Brain pericyte (primary cell): ENCODE measurements around the gene SYDE1.

Experiments used
- DNase-seq: peaks from one replicate; pipeline ENCODE4 v3.0.0-alpha.2; 2012; ENCODE audit warnings: low read depth, low spot score

The SYDE1 gene

GRCh38 chr19:15125232-15126067, 18.2 kb downstream of the SYDE1 start:
- peak; percentile 91 for DNase-seq

- no peak for DNase-seq
Measured at GRCh38 chr19:15126131-15126910, 19.1 kb downstream of the SYDE1 start.

GRCh38 chr19:15128162-15128770, 21.1 kb downstream of the SYDE1 start:
- DNase-seq, result no peak

GRCh38 chr19:15129856-15130585, 22.8 kb downstream of the SYDE1 start:
- no peak for DNase-seq

- no peak for DNase-seq
Measured at GRCh38 chr19:15136234-15136954, 29.2 kb downstream of the SYDE1 start.

- no peak for DNase-seq
Measured at GRCh38 chr19:15137777-15138176, 30.6 kb downstream of the SYDE1 start.

GRCh38 chr19:15138427-15138826, 31.2 kb downstream of the SYDE1 start:
- DNase-seq, result no peak

GRCh38 chr19:15141143-15141542, 33.9 kb downstream of the SYDE1 start:
- no peak for DNase-seq

GRCh38 chr19:15142313-15142712, 35.1 kb downstream of the SYDE1 start:
- DNase-seq, result no peak

GRCh38 chr19:15144046-15144646, 36.9 kb downstream of the SYDE1 start:
- no peak for DNase-seq

GRCh38 chr19:15147090-15147489, 39.9 kb downstream of the SYDE1 start:
- no peak for DNase-seq

- no peak for DNase-seq
Measured at GRCh38 chr19:15149737-15150136, 42.5 kb downstream of the SYDE1 start.

GRCh38 chr19:15154002-15154612, 46.9 kb downstream of the SYDE1 start:
- DNase-seq, result no peak

- DNase-seq, result no peak
Measured at GRCh38 chr19:15155296-15155695, 48.1 kb downstream of the SYDE1 start.

GRCh38 chr19:15156391-15156790, 49.2 kb downstream of the SYDE1 start:
- no peak for DNase-seq

- no peak for DNase-seq
Measured at GRCh38 chr19:15159251-15159650, 52.0 kb downstream of the SYDE1 start.

- DNase-seq, result no peak
Measured at GRCh38 chr19:15161028-15161984, 54.1 kb downstream of the SYDE1 start.
